PC-3 (cell line): Measurements from ENCODE around the gene CUL4A. TPM values are rescaled to one million over a fixed set of nuclear protein-coding genes. Genes with fewer than 3 reads are reported as not detected.

Source experiments
- ATAC-seq: fragments of 200-7000 bp; cut with Tn5 transposase; 2 replicates; pipeline ENCODE4 v1.9.1; 2020; ENCODE audit warnings: mild to moderate bottlenecking, moderate library complexity
- BruUV-seq: library from RNA; stranded (reverse); fragments of 400-500 nt; replicated peaks from 2 replicates; lab custom pipeline; 2021; lab: Mats Ljungman, UMichigan
- CTCF ChIA-PET: fragments of 300-600 bp; sonication (Branson Sonifier 250); formaldehyde crosslinking; loops from one replicate; lab custom pipeline; 2022; ENCODE audit warnings: antibody characterized with exemption; lab: Charles Lee
- POLR2A ChIA-PET: fragments of 300-600 bp; sonication (Branson Sonifier 250); formaldehyde crosslinking; loops from one replicate; lab custom pipeline; 2022; ENCODE audit warnings: antibody characterized with exemption; ENCODE audit not compliant: unreplicated experiment; lab: Charles Lee
- DNase-seq: peaks from one replicate; pipeline ENCODE4 v3.0.0-alpha.2; 2015
- H2AFZ ChIP-seq: fragments of 300-600 bp; sonication (generic); 2 replicates; pipeline ENCODE4 v1.6.0; 2016; ENCODE audit warnings: antibody characterized with exemption, low read length
- H3F3A ChIP-seq: fragments of 300-600 bp; sonication (generic); one replicate; pipeline ENCODE4 v1.6.0; 2017; ENCODE audit warnings: antibody characterized with exemption, low read length, control low read depth, mild to moderate bottlenecking; ENCODE audit not compliant: unreplicated experiment
- H3K27ac ChIP-seq: fragments of 300-600 bp; sonication (generic); 2 replicates; pipeline ENCODE4 v1.5.1; 2016; ENCODE audit warnings: mild to moderate bottlenecking, low read length
- H3K27me3 ChIP-seq: fragments of 300-600 bp; sonication (generic); 2 replicates; pipeline ENCODE4 v1.6.1; 2016; ENCODE audit warnings: low read length, mixed read lengths
- H3K36me3 ChIP-seq: fragments of 300-600 bp; sonication (generic); 2 replicates; pipeline ENCODE4 v1.6.1; 2016; ENCODE audit warnings: low read depth, mixed run types, low read length, mixed read lengths
- H3K4me1 ChIP-seq: fragments of 300-600 bp; sonication (generic); 2 replicates; pipeline ENCODE4 v1.5.1; 2016; ENCODE audit warnings: low read length; ENCODE audit not compliant: insufficient read depth
- H3K4me2 ChIP-seq: fragments of 300-600 bp; sonication (generic); 2 replicates; pipeline ENCODE4 v1.6.0; 2016; ENCODE audit warnings: low read length
- H3K4me3 ChIP-seq: fragments of 300-600 bp; sonication (generic); 2 replicates; pipeline ENCODE4 v1.5.1; 2016; ENCODE audit warnings: mild to moderate bottlenecking, low read length, mixed read lengths
- H3K79me2 ChIP-seq: fragments of 300-600 bp; sonication (generic); 2 replicates; pipeline ENCODE4 v1.6.1; 2017; ENCODE audit warnings: low read length, mixed read lengths
- H3K9ac ChIP-seq: fragments of 300-600 bp; sonication (generic); 2 replicates; pipeline ENCODE4 v1.6.0; 2016; ENCODE audit warnings: mild to moderate bottlenecking, low read length
- H3K9me2 ChIP-seq: fragments of 300-600 bp; sonication (generic); replicated peaks from 2 replicates; pipeline ENCODE4 v1.6.1; 2016; ENCODE audit warnings: mixed run types, low read length, mixed read lengths
- H3K9me3 ChIP-seq: fragments of 300-600 bp; sonication (generic); 2 replicates; pipeline ENCODE4 v1.6.1; 2016; ENCODE audit warnings: low read length, mixed read lengths
- H4K20me1 ChIP-seq: fragments of 300-600 bp; sonication (generic); 2 replicates; pipeline ENCODE4 v1.6.1; 2016; ENCODE audit warnings: low read length, mixed read lengths
- CTCF ChIP-seq: fragments of 300-600 bp; sonication (generic); conservative IDR thresholded peaks from 2 replicates; pipeline ENCODE4 v1.5.1; 2017; ENCODE audit warnings: antibody characterized with exemption, low read depth, mild to moderate bottlenecking, low read length
- EZH2 ChIP-seq: fragments of 300-600 bp; sonication (generic); IDR thresholded peaks from one replicate; pipeline ENCODE4 v1.6.1; 2017; ENCODE audit warnings: antibody characterized with exemption, mild to moderate bottlenecking, low read length; ENCODE audit not compliant: unreplicated experiment
- EZH2phosphoT487 ChIP-seq: fragments of 300-600 bp; sonication (generic); IDR thresholded peaks from 2 replicates; pipeline ENCODE4 v1.6.1; 2018; ENCODE audit warnings: mild to moderate bottlenecking, antibody characterized with exemption, low read length, borderline replicate concordance
- intact Hi-C: fragments of 100-400 bp; cut with micrococcal nuclease; formaldehyde crosslinking; loops from 2 replicates; pipeline ENCODE4 v1.9.0; 2023
- total RNA-seq: library from RNA; depleted of rRNA; stranded (reverse); fragments of >200 nt; gene quantifications from 2 replicates; pipeline ENCODE4 v1.2.3, GENCODE V29; 2014

Gene CUL4A
- total RNA-seq, 1 experiment from 2014 or later: 82.4 TPM

- CTCF ChIA-PET: interaction anchor here (0.6 kb wide), 1 partner anchor 588 kb away, joined by 3 read pairs; no protein-coding TSS in a partner anchor
- ATAC-seq (no peak), DNase-seq (no peak)
- TF ChIP-seq EZH2phosphoT487: no peak
- no peak for TF ChIP-seq EZH2
- no peak for TF ChIP-seq CTCF
- no peak overlapping the region for H2AFZ ChIP-seq
- H3K9ac ChIP-seq: no peak overlapping the region
- H3K79me2 ChIP-seq: no peaks in the 10 kb centered on the region
- no TSS peak for BruUV-seq
- POLR2A ChIA-PET: no interaction called here
- no peaks in the 10 kb centered on the region for H3K9me3 ChIP-seq
- H3K27ac ChIP-seq: no peak overlapping the region
- H3K4me3 ChIP-seq: no peak overlapping the region
- no peaks in the 10 kb centered on the region for H3K9me2 ChIP-seq
- no peaks in the 10 kb centered on the region for H3F3A ChIP-seq
- no peaks in the 10 kb centered on the region for H3K27me3 ChIP-seq
- H3K4me2 ChIP-seq: no peak overlapping the region
- intact Hi-C loops: no loop called here
- no peaks in the 10 kb centered on the region for H3K36me3 ChIP-seq
- no peaks in the 10 kb centered on the region for H4K20me1 ChIP-seq
- peaks cover 7% of the 10 kb centered on the region; the same call in 1 of the 2 replicates for H3K4me1 ChIP-seq
These were observed 63.9 kb downstream of the CUL4A start for GRCh38 chr13:113273321-113273720.

- peak; percentile 54 for ATAC-seq
- Histone ChIP-seq H3K79me2 (no peaks in the 10 kb centered on the region), H3K27me3 (no peaks in the 10 kb centered on the region), H3K4me1 (peaks cover 7% of the 10 kb centered on the region; the same call in 1 of the 2 replicates), H2AFZ (no peak overlapping the region), H3K9ac (no peak overlapping the region), H3K9me2 (no peaks in the 10 kb centered on the region), H3K36me3 (no peaks in the 10 kb centered on the region), H3K9me3 (no peaks in the 10 kb centered on the region), H3K27ac (no peak overlapping the region), H3K4me2 (no peak overlapping the region), H3F3A (no peaks in the 10 kb centered on the region), H4K20me1 (no peaks in the 10 kb centered on the region), H3K4me3 (no peak overlapping the region)
- intact Hi-C loops: no loop called here
- no TSS peak for BruUV-seq
- no peak for TF ChIP-seq EZH2
- no peak for TF ChIP-seq EZH2phosphoT487
- no peak for TF ChIP-seq CTCF
- DNase-seq: peak; percentile 28
- ChIA-PET POLR2A (interaction anchor here (0.7 kb wide), 1 partner anchor 288 kb away, joined by 6 read pairs; no protein-coding TSS in a partner anchor), CTCF (interaction anchor here (0.6 to 1.0 kb wide), 2 partner anchors 99 to 589 kb away, joined by 3 to 6 read pairs; no protein-coding TSS in a partner anchor)
These were observed 64.6 kb downstream of the CUL4A start for GRCh38 chr13:113273851-113274590.

- Histone ChIP-seq H3K9me2 (no peaks in the 10 kb centered on the region), H2AFZ (no peak overlapping the region), H3K4me1 (peaks cover 7% of the 10 kb centered on the region; the same call in 1 of the 2 replicates), H3K79me2 (no peaks in the 10 kb centered on the region), H3K4me2 (no peak overlapping the region), H3K27me3 (no peaks in the 10 kb centered on the region), H3K9me3 (no peaks in the 10 kb centered on the region), H3K4me3 (no peak overlapping the region), H4K20me1 (no peaks in the 10 kb centered on the region), H3K9ac (no peak overlapping the region), H3F3A (no peaks in the 10 kb centered on the region), H3K27ac (no peak overlapping the region), H3K36me3 (no peaks in the 10 kb centered on the region)
- DNase-seq: no peak
- intact Hi-C loops: loop anchor here (1.0 kb wide), 1 partner anchor 99 kb away; no protein-coding TSS in a partner anchor
- no TSS peak for BruUV-seq
- ChIA-PET CTCF (interaction anchor here (1.0 kb wide), 1 partner anchor 98 kb away, joined by 6 read pairs; no protein-coding TSS in a partner anchor), POLR2A (interaction anchor here (0.7 kb wide), 1 partner anchor 288 kb away, joined by 6 read pairs; no protein-coding TSS in a partner anchor)
- TF ChIP-seq EZH2phosphoT487 (no peak), EZH2 (no peak), CTCF (no peak)
- no peak for ATAC-seq
These were observed 65.3 kb downstream of the CUL4A start for GRCh38 chr13:113274721-113275120.
